H1 (cell line): Measurements from ENCODE around the gene ST14. TPM values are rescaled to one million over a fixed set of nuclear protein-coding genes. Genes with fewer than 3 reads are reported as not detected.

Experiments
- CTCF ChIA-PET: fragments of 300-600 bp; sonication (Branson Sonifier 250); formaldehyde crosslinking; loops from one replicate; lab custom pipeline; 2021; ENCODE audit not compliant: partially characterized antibody; lab: Charles Lee
- POLR2A ChIA-PET: fragments of 300-600 bp; sonication (Branson Sonifier 250); formaldehyde crosslinking; loops from one replicate; lab custom pipeline; 2021; ENCODE audit warnings: inconsistent platforms; ENCODE audit not compliant: partially characterized antibody; lab: Charles Lee
- DNase-seq, 2 experiments: peaks; one replicate each; pipeline versions ENCODE4 v3.0.0 to v3.0.0-alpha.2; 2010 to 2022; ENCODE audit warnings: low spot score in 2 of 2, low read depth in 1 of 2, mixed read lengths in 1 of 2
- FAIRE-seq: peaks from 2 replicates; lab custom pipeline; 2011; peaks lifted over from hg19 to GRCh38; lab: Jason Lieb, UNC
- H2AFZ ChIP-seq: 2 replicates; pipeline ENCODE4 v1.8.1; 2012; ENCODE audit warnings: low read length, inconsistent platforms
- H2AK5ac ChIP-seq: 2 replicates; pipeline ENCODE4 v1.6.1; 2013; ENCODE audit warnings: low read depth, low read length
- H2BK120ac ChIP-seq: replicated peaks from 2 replicates; pipeline ENCODE3; 2013; ENCODE audit warnings: low read depth, low read length, inconsistent platforms
- H2BK12ac ChIP-seq: 2 replicates; pipeline ENCODE4 v1.6.1; 2013; ENCODE audit warnings: low read depth, low read length
- H2BK15ac ChIP-seq: 2 replicates; pipeline ENCODE4 v1.6.1; 2013; ENCODE audit warnings: low read length
- H2BK20ac ChIP-seq: 2 replicates; pipeline ENCODE4 v1.6.1; 2013; ENCODE audit warnings: low read length
- H2BK5ac ChIP-seq: 2 replicates; pipeline ENCODE4 v1.6.1; 2013; ENCODE audit warnings: low read depth, low read length
- H3K14ac ChIP-seq: 2 replicates; pipeline ENCODE4 v1.6.1; 2013; ENCODE audit warnings: inconsistent platforms; ENCODE audit not compliant: insufficient read length
- H3K18ac ChIP-seq: 2 replicates; pipeline ENCODE4 v1.6.1; 2013; ENCODE audit warnings: low read length; ENCODE audit errors: extremely low read depth
- H3K23ac ChIP-seq: 2 replicates; pipeline ENCODE4 v1.6.1; 2013; ENCODE audit warnings: inconsistent platforms; ENCODE audit not compliant: insufficient read length
- H3K23me2 ChIP-seq: 2 replicates; pipeline ENCODE4 v1.6.1; 2013; ENCODE audit warnings: low read depth, low read length
- H3K27ac ChIP-seq: 2 replicates; pipeline ENCODE4 v1.6.1; 2011; ENCODE audit warnings: low read depth, low read length, inconsistent platforms
- H3K27me3 ChIP-seq, 4 experiments: replicated peaks in 1 of 4; 1 replicate in 1 of 4; 2 replicates in 3 of 4; pipeline versions ENCODE4 v1.6.1 to v1.8.1; 2011 to 2013; ENCODE audit warnings: low read length in 3 of 4, mild to moderate bottlenecking in 3 of 4, inconsistent platforms in 2 of 4, mixed read lengths in 2 of 4, moderate library complexity in 1 of 4; ENCODE audit not compliant: control insufficient read depth in 3 of 4, insufficient read depth in 3 of 4; ENCODE audit errors: extremely low read depth in 1 of 4
- H3K36me3 ChIP-seq, 4 experiments: 2 replicates each; pipeline versions ENCODE4 v1.6.1 to v1.8.1; 2011 to 2013; ENCODE audit warnings: mild to moderate bottlenecking in 4 of 4, low read length in 3 of 4, moderate library complexity in 2 of 4, control low read depth in 1 of 4, inconsistent platforms in 1 of 4; ENCODE audit not compliant: insufficient read depth in 4 of 4, control insufficient read depth in 2 of 4
- H3K4ac ChIP-seq: replicated peaks from 2 replicates; pipeline ENCODE3; 2013; ENCODE audit warnings: low read length, low read depth, mixed read lengths, inconsistent platforms; ENCODE audit not compliant: insufficient read length
- H3K4me1 ChIP-seq, 4 experiments: replicated peaks in 1 of 4; 1 replicate in 1 of 4; 2 replicates in 3 of 4; pipeline versions ENCODE4 v1.6.1 to v1.8.1; 2011 to 2013; ENCODE audit warnings: low read length in 3 of 4, inconsistent platforms in 2 of 4, mixed read lengths in 1 of 4; ENCODE audit not compliant: insufficient read depth in 4 of 4, control insufficient read depth in 3 of 4
- H3K4me2 ChIP-seq, 2 experiments: 2 replicates each; pipeline versions ENCODE4 v1.6.1 to v1.8.1; 2011 to 2013; ENCODE audit warnings: low read depth in 2 of 2, low read length in 2 of 2, control low read depth in 1 of 2, inconsistent platforms in 1 of 2, mild to moderate bottlenecking in 1 of 2; ENCODE audit not compliant: insufficient read depth in 1 of 2
- H3K4me3 ChIP-seq, 4 experiments: fragments of 200-600, 300-600 bp in 1 of 4; sonication (generic), shearing (Covaris generic), sonication (Bioruptor Twin) in 1 of 4; 2 replicates each; pipeline versions ENCODE4 v1.5.1 to v1.8.1; 2011 to 2016; ENCODE audit warnings: low read length in 4 of 4, low read depth in 3 of 4, control low read depth in 2 of 4, inconsistent platforms in 2 of 4, mild to moderate bottlenecking in 2 of 4, mixed read lengths in 1 of 4, moderate library complexity in 1 of 4; ENCODE audit not compliant: insufficient read depth in 2 of 4; ENCODE audit errors: extremely low read depth in 1 of 4
- H3K56ac ChIP-seq: replicated peaks from 2 replicates; pipeline ENCODE3; 2013; ENCODE audit warnings: low read depth, mild to moderate bottlenecking, mixed read lengths, low read length, inconsistent platforms; ENCODE audit not compliant: insufficient read length
- H3K79me1 ChIP-seq: 2 replicates; pipeline ENCODE4 v1.6.1; 2013; ENCODE audit warnings: low read depth, low read length, control low read depth
- H3K79me2 ChIP-seq, 2 experiments: 2 replicates each; pipeline versions ENCODE4 v1.6.1 to v1.8.1; 2012 to 2013; ENCODE audit warnings: low read length in 2 of 2, mild to moderate bottlenecking in 2 of 2, inconsistent platforms in 1 of 2; ENCODE audit not compliant: insufficient read depth in 2 of 2, control insufficient read depth in 1 of 2
- H3K9ac ChIP-seq, 4 experiments: replicated peaks in 1 of 4; 1 replicate in 1 of 4; 2 replicates in 3 of 4; pipeline versions ENCODE4 v1.6.1 to v1.8.1; 2011 to 2013; ENCODE audit warnings: low read depth in 3 of 4, low read length in 3 of 4, control low read depth in 2 of 4, mild to moderate bottlenecking in 2 of 4, moderate library complexity in 2 of 4, inconsistent platforms in 1 of 4; ENCODE audit errors: extremely low read depth in 1 of 4
- H3K9me3 ChIP-seq, 2 experiments: 2 replicates each; pipeline versions ENCODE4 v1.6.1 to v1.8.1; 2012 to 2013; ENCODE audit warnings: mild to moderate bottlenecking in 2 of 2, moderate library complexity in 2 of 2, control low read depth in 1 of 2, inconsistent platforms in 1 of 2, low read depth in 1 of 2, low read length in 1 of 2, mixed read lengths in 1 of 2; ENCODE audit not compliant: insufficient read depth in 2 of 2
- H4K20me1 ChIP-seq, 2 experiments: replicated peaks in 1 of 2; 2 replicates each; pipeline versions ENCODE3 to v1.8.1; 2011 to 2013; ENCODE audit warnings: inconsistent platforms in 2 of 2, low read length in 2 of 2, mild to moderate bottlenecking in 1 of 2; ENCODE audit not compliant: insufficient read depth in 2 of 2, control insufficient read depth in 1 of 2
- H4K5ac ChIP-seq: 2 replicates; pipeline ENCODE4 v1.6.1; 2013; ENCODE audit warnings: low read length, low read depth, mixed read lengths, inconsistent platforms; ENCODE audit not compliant: insufficient read length
- H4K8ac ChIP-seq: 2 replicates; pipeline ENCODE4 v1.8.0; 2013; ENCODE audit warnings: mild to moderate bottlenecking, moderate library complexity, low read length, inconsistent platforms; ENCODE audit not compliant: insufficient read depth; ENCODE audit errors: extremely low read depth
- H4K91ac ChIP-seq: replicated peaks from 2 replicates; pipeline ENCODE3; 2013; ENCODE audit warnings: low read length, mixed read lengths, inconsistent platforms; ENCODE audit not compliant: insufficient read length
- CHD2 ChIP-seq: IDR thresholded peaks from 2 replicates; pipeline ENCODE4 v1.6.1; 2012; ENCODE audit warnings: low read length, improper control_type of control experiment
- CREB1 ChIP-seq: IDR thresholded peaks from 2 replicates; pipeline ENCODE4 v1.6.1; 2012; ENCODE audit warnings: inconsistent platforms
- CTCF ChIP-seq, 3 experiments: IDR thresholded peaks; 1 replicate in 2 of 3; 2 replicates in 1 of 3; pipeline versions ENCODE4 v1.5.1 to v1.6.1; 2011; ENCODE audit warnings: low read length in 3 of 3, mild to moderate bottlenecking in 3 of 3, inconsistent platforms in 2 of 3, low read depth in 1 of 3, moderate library complexity in 1 of 3; ENCODE audit not compliant: insufficient read depth in 1 of 3; ENCODE audit errors: control extremely low read depth in 1 of 3
- E2F6 ChIP-seq: IDR thresholded peaks from 2 replicates; pipeline ENCODE4 v1.6.1; 2012; ENCODE audit warnings: inconsistent platforms
- POLR2A ChIP-seq, 2 experiments: IDR thresholded peaks; 1 replicate in 1 of 2; 2 replicates in 1 of 2; pipeline ENCODE4 v1.6.1; 2011; ENCODE audit warnings: low read depth in 2 of 2, low read length in 2 of 2, mild to moderate bottlenecking in 2 of 2; ENCODE audit errors: control extremely low read depth in 1 of 2
- RAD21 ChIP-seq, 2 experiments: IDR thresholded peaks in 1 of 2; conservative IDR thresholded peaks in 1 of 2; 2 replicates each; pipeline ENCODE4 v1.6.1; 2011; ENCODE audit warnings: low read depth in 2 of 2, low read length in 2 of 2, improper control_type of control experiment in 1 of 2, inconsistent platforms in 1 of 2, mild to moderate bottlenecking in 1 of 2, moderate library complexity in 1 of 2
- TAF1 ChIP-seq: IDR thresholded peaks from 2 replicates; pipeline ENCODE4 v1.6.1; 2011; ENCODE audit warnings: mild to moderate bottlenecking, low read depth, low read length
- ZNF274 ChIP-seq: IDR thresholded peaks from 2 replicates; pipeline ENCODE4 v1.7.0; 2012; ENCODE audit warnings: low read length, borderline replicate concordance; ENCODE audit errors: extremely low read depth
- WGBS, 2 experiments: shearing (Covaris generic) in 1 of 2; methylation state at CpG; one replicate each; pipeline versions ENCODE4 v1.1.6 to v1.1.7; 2013 to 2015; ENCODE audit warnings: low lambda C conversion rate in 2 of 2, mixed read lengths in 2 of 2, inconsistent platforms in 1 of 2, low coverage in 1 of 2, missing lambda C conversion rate in 1 of 2; ENCODE audit not compliant: insufficient replicate concordance in 2 of 2, insufficient coverage in 1 of 2, insufficient read length in 1 of 2; ENCODE audit errors: extremely low coverage in 1 of 2, missing lambda C conversion rate in 1 of 2; 5-methylcytosine and 5-hydroxymethylcytosine counted together
- polyA plus RNA-seq, 7 experiments: library from polyadenylated mRNA; depleted of rRNA in 3 of 7; stranded (reverse) in 5 of 7; unstranded in 2 of 7; fragments of >200 nt in 5 of 7; fragments of 200-250 nt in 2 of 7; gene quantifications; 1 replicate in 5 of 7; 2 replicates in 1 of 7; 4 replicates in 1 of 7; pipeline versions ENCODE4 v1.2.1 to v1.2.3, GENCODE V29; 2011 to 2013; ENCODE audit warnings: missing spikeins in 2 of 7, mixed read lengths in 2 of 7
- total RNA-seq: library from RNA; stranded (reverse); fragmentation: NEBNext Ultra II Directional; extraction: Animal tissue kit (Norgen Biotek cat#: 25700); gene quantifications from 2 replicates; pipeline ENCODE4 v1.2.1, GENCODE V29; 2021

The ST14 gene
- total and polyA plus RNA-seq, 2 of the 8 experiments (the other 6 are each of a cell fraction or from before 2014, with no cell fraction given), result 22.4 to 24.9 TPM

- Histone ChIP-seq H3K27me3 (no peaks in the 10 kb centered on the region), H3K36me3 (no peaks in the 10 kb centered on the region), H2BK5ac (no peak overlapping the region), H3K9me3 (no peaks in the 10 kb centered on the region), H3K27ac (no peak overlapping the region), H3K14ac (no peak overlapping the region), H3K4me3 (no peak overlapping the region), H4K20me1 (peaks cover 0 to 4% of the 10 kb centered on the region in 2 experiments), H2BK12ac (no peak overlapping the region), H2BK20ac (no peak overlapping the region), H3K56ac (no peak overlapping the region), H3K79me2 (no peaks in the 10 kb centered on the region), H2BK15ac (no peak overlapping the region), H3K4ac (no peak overlapping the region), H4K91ac (no peak overlapping the region), H3K4me2 (no peak overlapping the region), H2AFZ (no peak overlapping the region), H3K18ac (no peak overlapping the region), H4K8ac (no peak overlapping the region), H2AK5ac (no peak overlapping the region), H3K23ac (no peak overlapping the region), H3K79me1 (no peaks in the 10 kb centered on the region), H3K23me2 (no peaks in the 10 kb centered on the region), H3K9ac (no peak overlapping the region), H3K4me1 (no peaks in the 10 kb centered on the region), H4K5ac (no peak overlapping the region), H2BK120ac (no peak overlapping the region)
- WGBS, 2 experiments, result 89% methylated on average over 32 of the region's 32 CpGs; no CpG with 5 or more reads in 1 of the 2 experiments
- FAIRE-seq, result no peak
- CTCF ChIA-PET, result interaction anchor here (1.1 kb wide), 1 partner anchor 243 kb away, joined by 3 read pairs; no protein-coding TSS in a partner anchor
- POLR2A ChIA-PET, result interaction anchor here (1.8 kb wide), 1 partner anchor 11 kb away, joined by 3 read pairs; no protein-coding TSS in a partner anchor
- no peak for DNase-seq
- TF ChIP-seq CHD2, result no peak
- TF ChIP-seq ZNF274, result no peak
- peak; percentile 80 for TF ChIP-seq E2F6
- TF ChIP-seq CTCF (IDR thresholded peaks at IDR 0.05; ENCODE audit: control extremely low read depth in 1 of 3, insufficient read depth in 1 of 3, low read depth in 1 of 3, low read length in 3 of 3), result peak; percentile 38 to 48 (median 40)
- no peak for TF ChIP-seq POLR2A (IDR thresholded peaks at IDR 0.05; ENCODE audit: control extremely low read depth in 1 of 2, low read depth in 2 of 2, low read length in 2 of 2)
- TF ChIP-seq RAD21 (IDR thresholded peaks at IDR 0.05 in 1 of 2, conservative IDR thresholded peaks at IDR 0.05 in 1 of 2; ENCODE audit: low read depth in 2 of 2, low read length in 2 of 2), result peak; percentile 17 to 38; a peak in 1 of 4 replicates
- TF ChIP-seq CREB1, result 0 out of 2 replicates have a peak, but pooled peaks have one; percentile 18
- no peak for TF ChIP-seq TAF1
Observed at GRCh38 chr11:130189492-130190210, 30.1 kb downstream of the ST14 start.
